VCaP (cell line): ENCODE results near the gene PLEKHA5.

ENCODE experiments used
- H3K27ac ChIP-seq: fragments of 450-650 bp; 2 replicates; pipeline ENCODE4 v1.5.1; 2017
- TF ChIP-seq, protein P1 (sequence below): fragments of 450-650 bp; conservative IDR thresholded peaks from 2 replicates; pipeline ENCODE4 v1.5.1; 2017; ENCODE audit warnings: mild to moderate bottlenecking, moderate library complexity

Gene PLEKHA5

DNA sequence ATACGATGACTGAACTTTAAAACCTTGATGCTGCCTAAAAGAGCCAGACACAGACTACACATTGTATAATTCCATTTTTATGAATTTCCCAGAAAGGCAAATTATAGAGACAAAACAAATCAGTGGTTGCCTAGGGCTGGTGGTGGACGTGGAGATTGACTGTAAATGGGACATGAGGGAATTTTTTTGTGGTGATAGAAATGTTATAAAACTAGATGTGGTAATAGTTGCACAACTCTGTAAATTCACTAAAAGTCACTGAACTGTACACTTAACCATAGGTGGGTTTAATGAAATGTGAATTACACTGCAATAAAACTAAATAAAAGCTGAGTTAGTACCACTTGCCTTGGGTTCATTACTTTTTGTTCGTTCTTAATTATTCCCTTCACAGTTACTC is 72.1 kb downstream of the PLEKHA5 start:
- H3K27ac ChIP-seq: no peak overlapping the region

DNA sequence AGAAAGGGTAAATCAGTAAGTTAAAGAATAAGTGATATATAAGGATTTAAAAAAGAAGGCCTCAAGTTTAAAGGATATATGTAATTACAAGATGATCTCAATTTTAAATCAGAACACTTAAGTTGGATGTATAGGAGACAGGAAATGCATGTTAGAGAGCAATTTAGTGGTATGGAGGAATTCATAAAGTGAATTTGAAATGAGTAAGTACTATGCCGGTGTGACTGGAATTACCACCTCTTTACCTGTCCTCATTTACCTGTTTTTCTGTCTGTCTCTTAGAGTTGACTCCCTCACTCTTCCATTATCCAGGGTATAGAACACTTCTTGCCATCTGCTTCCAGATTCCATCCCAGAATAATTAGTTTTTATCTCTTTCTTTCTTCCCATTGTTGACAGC is 73.5 kb downstream of the PLEKHA5 start:
- TF ChIP-seq, protein P1, sequence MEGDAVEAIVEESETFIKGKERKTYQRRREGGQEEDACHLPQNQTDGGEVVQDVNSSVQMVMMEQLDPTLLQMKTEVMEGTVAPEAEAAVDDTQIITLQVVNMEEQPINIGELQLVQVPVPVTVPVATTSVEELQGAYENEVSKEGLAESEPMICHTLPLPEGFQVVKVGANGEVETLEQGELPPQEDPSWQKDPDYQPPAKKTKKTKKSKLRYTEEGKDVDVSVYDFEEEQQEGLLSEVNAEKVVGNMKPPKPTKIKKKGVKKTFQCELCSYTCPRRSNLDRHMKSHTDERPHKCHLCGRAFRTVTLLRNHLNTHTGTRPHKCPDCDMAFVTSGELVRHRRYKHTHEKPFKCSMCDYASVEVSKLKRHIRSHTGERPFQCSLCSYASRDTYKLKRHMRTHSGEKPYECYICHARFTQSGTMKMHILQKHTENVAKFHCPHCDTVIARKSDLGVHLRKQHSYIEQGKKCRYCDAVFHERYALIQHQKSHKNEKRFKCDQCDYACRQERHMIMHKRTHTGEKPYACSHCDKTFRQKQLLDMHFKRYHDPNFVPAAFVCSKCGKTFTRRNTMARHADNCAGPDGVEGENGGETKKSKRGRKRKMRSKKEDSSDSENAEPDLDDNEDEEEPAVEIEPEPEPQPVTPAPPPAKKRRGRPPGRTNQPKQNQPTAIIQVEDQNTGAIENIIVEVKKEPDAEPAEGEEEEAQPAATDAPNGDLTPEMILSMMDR: no peak
- H3K27ac ChIP-seq: no peak overlapping the region

More for the DNA sequence above, 72.1 kb downstream of the PLEKHA5 start:
- TF ChIP-seq, protein P1: no peak

DNA sequence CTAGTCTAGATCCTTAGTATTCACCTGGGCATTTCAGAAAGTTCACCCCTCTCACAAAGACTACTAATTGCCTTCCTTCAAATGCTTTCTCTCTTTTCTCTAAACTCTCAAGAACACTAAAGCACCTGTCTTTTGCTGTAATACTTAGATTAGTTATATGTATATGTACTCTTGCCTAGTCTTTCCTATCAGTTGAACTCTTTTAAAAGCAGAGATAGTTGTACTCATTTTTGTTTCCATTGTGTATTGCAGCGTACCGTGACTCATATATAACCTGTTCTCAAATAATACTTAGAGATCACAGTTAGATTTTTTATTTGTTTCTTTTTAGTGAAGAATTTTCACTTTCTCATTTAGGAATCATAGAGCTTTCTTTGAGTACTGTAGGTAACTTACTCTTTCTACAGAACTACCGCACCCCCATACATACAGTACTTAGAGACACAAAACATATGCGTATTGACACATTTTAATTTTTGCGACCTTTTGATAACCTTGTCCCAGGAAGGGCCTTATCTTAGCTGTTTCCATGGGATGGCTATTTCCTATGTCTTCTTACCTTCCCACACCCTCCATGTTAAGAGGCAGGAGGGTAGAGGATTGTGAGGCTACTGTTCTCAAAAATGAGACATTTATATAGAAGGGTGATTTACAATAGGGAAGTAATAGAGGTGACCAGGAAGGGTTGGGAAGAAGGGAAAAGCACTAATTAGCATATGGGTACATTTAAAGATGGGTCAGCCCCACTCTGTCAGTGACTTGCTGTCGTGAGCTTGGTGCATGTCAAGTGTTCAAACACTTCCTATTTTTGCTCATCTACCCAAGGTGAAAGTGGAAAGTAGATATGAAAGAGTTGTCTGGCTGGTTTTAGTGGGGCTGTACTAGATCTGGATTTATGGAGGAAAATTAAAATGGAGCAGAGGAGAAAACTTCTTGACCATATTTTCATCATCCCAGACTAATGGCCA is 74.3 kb downstream of the PLEKHA5 start:
- TF ChIP-seq, protein P1: no peak
- H3K27ac ChIP-seq: no peak overlapping the region

DNA sequence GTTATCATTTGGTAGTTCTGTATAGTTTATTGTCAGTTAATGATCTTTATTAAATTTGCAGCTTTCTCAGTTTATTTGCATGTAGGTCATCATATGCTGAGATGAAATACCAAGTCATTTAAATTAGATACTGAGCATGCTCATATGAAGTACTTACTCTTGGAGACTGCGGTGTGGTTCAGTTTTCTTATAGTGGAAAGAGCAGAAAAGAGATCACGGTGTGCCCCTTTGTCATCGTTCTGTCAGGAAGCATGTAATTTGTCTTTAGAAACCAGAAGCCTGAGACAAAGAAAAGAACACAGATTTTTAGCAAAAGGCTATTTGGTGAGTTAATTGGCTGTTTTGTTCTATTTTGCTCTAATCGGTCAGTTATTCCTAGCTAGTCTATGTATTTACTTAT is 75.6 kb downstream of the PLEKHA5 start:
- TF ChIP-seq, protein P1: no peak
- no peak overlapping the region for H3K27ac ChIP-seq

DNA sequence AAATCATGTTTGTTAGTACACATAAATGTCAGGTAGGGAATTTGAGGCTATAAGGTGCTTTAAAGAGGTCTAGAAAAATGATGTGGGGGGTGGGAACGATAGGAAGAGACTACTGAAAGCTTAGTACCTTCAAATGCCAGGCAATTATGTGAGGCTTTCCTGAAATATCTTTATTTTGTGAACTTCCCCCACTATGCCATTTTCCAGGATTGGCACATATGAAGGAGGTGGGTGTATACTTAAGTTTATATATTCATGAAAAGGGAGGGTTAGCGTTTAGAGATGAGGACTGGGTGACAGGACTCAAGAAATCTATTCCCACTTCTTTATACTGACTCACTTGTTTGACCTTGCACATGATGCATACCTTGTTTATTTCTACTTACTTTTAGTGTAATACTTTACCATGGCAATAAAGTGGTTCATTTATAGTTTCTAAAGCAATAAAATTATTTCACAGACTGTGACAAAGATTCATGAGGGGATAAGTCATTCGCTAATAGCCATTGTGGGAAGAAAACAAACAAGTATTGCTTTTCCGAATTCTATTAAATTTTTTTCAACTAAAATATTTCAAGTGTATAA is 77.1 kb downstream of the PLEKHA5 start:
- H3K27ac ChIP-seq: no peak overlapping the region
- TF ChIP-seq, protein P1: no peak

DNA sequence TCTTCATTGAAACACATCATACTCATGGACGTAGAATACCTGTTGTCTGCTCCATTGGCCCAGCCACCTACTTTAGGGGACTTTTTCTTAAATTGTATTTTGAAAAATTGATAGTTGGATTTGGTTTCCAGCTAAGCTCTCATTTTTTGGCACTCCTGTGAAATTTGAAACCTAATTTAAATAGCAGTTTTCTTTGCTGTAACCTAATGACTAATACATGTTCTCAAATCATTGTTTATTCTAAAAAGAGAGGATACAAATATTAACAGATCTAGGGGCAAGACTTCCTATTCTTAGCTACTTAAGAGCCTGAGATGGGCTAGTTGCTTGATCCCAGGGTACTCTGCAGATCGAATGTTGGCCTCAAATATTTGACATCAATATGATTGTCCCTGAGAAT is 78.9 kb downstream of the PLEKHA5 start:
- TF ChIP-seq, protein P1: no peak
- H3K27ac ChIP-seq: no peak overlapping the region

DNA sequence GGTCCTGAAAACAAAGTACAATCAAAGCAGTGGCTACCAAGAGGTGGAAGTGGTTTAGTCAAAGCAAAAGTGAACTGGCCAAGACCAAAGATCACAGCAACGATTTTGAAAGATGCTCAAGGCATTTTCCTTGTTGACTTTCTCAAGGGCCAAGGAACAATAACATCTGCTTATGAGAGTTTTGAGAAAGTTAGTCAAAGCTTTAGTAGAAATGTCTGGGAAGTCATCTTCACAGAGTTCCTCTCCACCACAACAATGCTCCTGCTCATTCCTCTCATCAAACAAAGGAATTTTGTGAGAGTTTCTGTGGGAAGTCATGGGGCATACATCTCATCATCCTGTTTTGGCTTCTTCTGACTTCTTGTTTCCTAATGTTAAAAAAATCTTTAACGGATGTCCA is 80.1 kb downstream of the PLEKHA5 start:
- TF ChIP-seq, protein P1: no peak
- H3K27ac ChIP-seq: no peak overlapping the region
